ENCODE data around the gene PSMB1. TPM values are rescaled to one million over a fixed set of nuclear protein-coding genes. Genes with fewer than 3 reads are reported as not detected.

PSMB1 gene
- 319 and 323 TPM in 2 replicates for total RNA-seq

DNA sequence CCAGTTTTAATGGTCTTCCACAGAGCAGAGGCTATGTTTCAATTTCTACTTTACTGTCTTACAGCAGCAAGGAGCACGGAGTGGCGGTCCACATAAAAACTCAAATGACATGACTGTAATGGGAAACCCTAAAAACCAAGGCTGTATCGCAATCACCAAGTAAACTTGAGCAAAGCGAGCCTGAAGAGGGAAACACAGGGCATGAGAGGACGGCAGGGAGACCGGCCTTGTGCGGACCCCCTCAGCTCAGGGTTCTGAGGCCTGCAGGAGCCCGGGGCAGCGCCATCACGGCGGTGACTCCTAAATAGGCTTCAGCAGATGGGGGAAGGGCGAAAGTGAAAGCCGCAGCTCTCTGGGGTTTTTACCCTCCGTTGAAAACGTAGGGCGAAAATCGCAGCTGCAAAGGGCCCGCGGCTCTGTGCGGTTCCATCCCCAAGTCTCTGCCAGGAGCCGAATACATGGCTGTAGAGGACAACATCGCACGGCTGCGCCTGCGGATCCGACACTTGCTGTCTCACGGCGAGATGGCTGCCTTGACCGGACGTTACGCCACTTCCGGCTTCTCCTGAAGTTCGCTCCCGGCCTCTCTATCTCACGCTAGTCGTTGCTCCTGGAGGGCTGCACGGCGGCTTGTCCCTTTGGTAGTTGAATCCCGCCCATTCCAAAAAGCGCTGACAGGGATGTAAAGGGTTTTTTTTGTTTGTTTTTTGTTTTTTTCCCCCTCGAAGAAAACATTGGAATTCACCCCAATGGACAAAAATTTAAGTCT, at the start of gene PSMB1:
Gene PSMB1 (minus strand): TSS at position 543 of the 769 bp plus-strand sequence. CDS start 65 bp downstream, at position 478.

GRCh38 chr6:170584181-170584953, 31.3 kb upstream of the PSMB1 start, which contains the start of gene PDCD2:
Gene PDCD2 (minus strand): TSS chr6:170584637. CDS start chr6:170584581, 56 bp downstream.

DNA sequence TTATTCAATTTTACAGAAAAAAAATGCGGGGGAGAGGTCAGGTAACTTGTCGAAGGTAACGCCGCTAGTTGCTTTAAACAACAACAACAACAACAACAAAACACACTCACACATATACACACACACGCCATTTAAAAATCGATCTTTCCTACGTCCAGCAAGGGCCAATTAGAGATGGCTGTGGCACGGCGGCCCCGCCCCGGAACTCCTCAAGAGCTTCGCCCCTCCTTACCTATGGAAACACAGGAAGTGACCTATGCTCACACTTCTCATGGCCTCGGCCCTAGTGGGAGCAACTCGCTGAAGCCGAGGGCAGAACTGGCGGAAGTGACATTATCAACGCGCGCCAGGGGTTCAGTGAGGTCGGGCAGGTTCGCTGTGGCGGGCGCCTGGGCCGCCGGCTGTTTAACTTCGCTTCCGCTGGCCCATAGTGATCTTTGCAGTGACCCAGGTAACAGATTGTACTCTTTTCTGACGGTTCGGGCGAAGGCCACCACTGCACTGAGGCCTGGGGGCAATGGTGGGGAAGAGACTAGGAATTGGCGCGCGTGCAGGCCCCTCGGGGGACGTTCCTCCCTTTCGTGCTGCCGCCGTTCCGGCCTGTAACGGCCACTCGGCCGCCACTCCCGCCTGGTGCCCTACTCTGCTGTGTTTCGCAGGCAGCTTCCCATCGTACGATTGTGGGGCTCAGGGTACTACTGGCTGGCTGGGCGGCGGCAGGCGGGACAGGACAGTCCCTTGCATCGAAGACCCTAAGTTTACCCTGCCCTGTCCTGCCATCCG, 1.1 kb upstream of the PSMB1 start, which contains the start of gene TBP:
Gene TBP (plus strand): TSS at position 357 of the 783 bp plus-strand sequence. CDS start 2,661 bp downstream, outside the sequence.

Other genes starting within 250 kb of the PSMB1 start
- gene FAM120B, start 246.5 kb downstream of the PSMB1 start, total RNA-seq, result 14.5 and 16.5 TPM in 2 replicates
- gene TBP, start 1.1 kb upstream of the PSMB1 start, total RNA-seq, result 7.6 and 8.2 TPM in 2 replicates
- gene PDCD2, start 31.3 kb upstream of the PSMB1 start, total RNA-seq, result 40.7 and 48.4 TPM in 2 replicates

Data from aortic smooth muscle cell (primary cell).